ENCODE data around the gene HDAC4. TPM values are rescaled to one million over a fixed set of nuclear protein-coding genes. Genes with fewer than 3 reads are reported as not detected.

HDAC4 gene
- polyA plus RNA-seq, 1 donor (not counting 4 experiments of a cell fraction or from before 2014, with no cell fraction given): 2.9 TPM

DNA sequence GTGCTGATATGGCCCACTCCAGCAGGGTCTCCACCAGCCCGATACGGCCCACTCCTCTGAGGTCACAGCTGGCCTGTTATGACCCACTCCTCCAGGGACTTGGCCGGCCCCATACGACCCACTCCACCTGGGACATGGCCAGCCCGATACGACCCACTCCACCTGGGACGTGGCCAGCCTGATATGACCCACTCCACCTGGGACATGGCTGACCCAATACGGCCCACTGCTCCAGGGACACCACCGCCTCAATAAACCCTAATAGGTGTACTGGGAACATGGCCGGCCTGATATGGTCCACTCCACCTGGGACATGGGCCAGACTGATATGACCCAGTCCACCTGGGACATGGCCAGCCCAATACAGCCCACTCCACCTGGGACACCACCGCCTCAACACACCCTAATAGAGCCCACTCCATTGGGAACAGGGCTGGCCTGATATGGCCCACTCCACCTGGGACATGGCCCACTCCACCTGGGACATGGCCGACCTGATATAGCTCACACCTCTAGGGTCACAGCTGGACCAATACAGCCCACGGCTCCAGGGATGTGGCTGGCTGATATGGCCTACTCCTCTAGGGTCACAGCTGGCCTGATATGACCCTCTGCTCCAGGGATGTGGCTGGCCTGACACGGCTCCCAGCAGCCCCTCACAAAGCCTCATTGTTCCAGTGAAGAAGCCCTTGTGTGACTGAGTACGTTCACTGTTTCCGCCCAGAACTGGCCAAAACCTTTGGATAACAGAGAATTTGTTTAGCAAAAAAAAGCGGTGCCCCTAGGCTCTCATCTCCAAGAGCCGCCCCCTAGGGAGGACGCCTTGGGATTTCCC lies 245.6 kb downstream of the HDAC4 start:
- DNase-seq (ENCODE audit: low read depth, low spot score) (no peak), FAIRE-seq (no peak)
- Histone ChIP-seq H2AFZ (ENCODE audit: control insufficient read depth, low read length) (no peak overlapping the region), H3K27ac (ENCODE audit: control insufficient read depth, insufficient read depth, low read length) (no peak overlapping the region), H3K36me3 (ENCODE audit: control insufficient read depth in 2 of 2, extremely low read depth in 1 of 2, insufficient read depth in 2 of 2, low read length in 2 of 2) (peaks cover 4 to 5% of the 10 kb centered on the region in 2 experiments), H4K20me1 (ENCODE audit: control insufficient read depth, extremely low read depth, insufficient read depth, low read length) (no peaks in the 10 kb centered on the region), H3K9me3 (ENCODE audit: control insufficient read depth, low read depth, low read length) (no peaks in the 10 kb centered on the region), H3K27me3 (ENCODE audit: control insufficient read depth, extremely low read depth, insufficient read depth, low read length) (no peaks in the 10 kb centered on the region), H3K79me2 (ENCODE audit: control insufficient read depth, insufficient read depth, low read length) (no peaks in the 10 kb centered on the region), H3K4me3 (ENCODE audit: control insufficient read depth in 2 of 3, extremely low read depth in 1 of 3, insufficient read depth in 2 of 3, low read depth in 1 of 3, low read length in 3 of 3) (no peak overlapping the region), H3K4me2 (ENCODE audit: control insufficient read depth, extremely low read depth, insufficient read depth, low read depth, low read length) (no peak overlapping the region), H3K9me1 (ENCODE audit: control insufficient read depth, extremely low read depth, insufficient read depth, low read length) (peaks cover 2% of the 10 kb centered on the region), H3K9ac (ENCODE audit: control insufficient read depth, extremely low read depth, insufficient read depth, low read length) (no peak overlapping the region), H3K4me1 (ENCODE audit: control insufficient read depth, extremely low read depth, insufficient read depth, low read length) (peaks cover 7% of the 10 kb centered on the region)
- no peak for TF ChIP-seq CTCF (optimal IDR thresholded peaks at IDR 0.05 in 1 of 3, IDR thresholded peaks at IDR 0.05 in 1 of 3, conservative IDR thresholded peaks at IDR 0.05 in 1 of 3; ENCODE audit: extremely low read depth in 1 of 3, insufficient read depth in 2 of 3, low read length in 3 of 3)
- no peak for TF ChIP-seq EZH2 (IDR thresholded peaks at IDR 0.05; ENCODE audit: low read length)
- dilution Hi-C loops (cut with MboI; ENCODE audit: extremely low pct_ligation_motif_present, low sequenced_read_pairs): no loop called here

DNA sequence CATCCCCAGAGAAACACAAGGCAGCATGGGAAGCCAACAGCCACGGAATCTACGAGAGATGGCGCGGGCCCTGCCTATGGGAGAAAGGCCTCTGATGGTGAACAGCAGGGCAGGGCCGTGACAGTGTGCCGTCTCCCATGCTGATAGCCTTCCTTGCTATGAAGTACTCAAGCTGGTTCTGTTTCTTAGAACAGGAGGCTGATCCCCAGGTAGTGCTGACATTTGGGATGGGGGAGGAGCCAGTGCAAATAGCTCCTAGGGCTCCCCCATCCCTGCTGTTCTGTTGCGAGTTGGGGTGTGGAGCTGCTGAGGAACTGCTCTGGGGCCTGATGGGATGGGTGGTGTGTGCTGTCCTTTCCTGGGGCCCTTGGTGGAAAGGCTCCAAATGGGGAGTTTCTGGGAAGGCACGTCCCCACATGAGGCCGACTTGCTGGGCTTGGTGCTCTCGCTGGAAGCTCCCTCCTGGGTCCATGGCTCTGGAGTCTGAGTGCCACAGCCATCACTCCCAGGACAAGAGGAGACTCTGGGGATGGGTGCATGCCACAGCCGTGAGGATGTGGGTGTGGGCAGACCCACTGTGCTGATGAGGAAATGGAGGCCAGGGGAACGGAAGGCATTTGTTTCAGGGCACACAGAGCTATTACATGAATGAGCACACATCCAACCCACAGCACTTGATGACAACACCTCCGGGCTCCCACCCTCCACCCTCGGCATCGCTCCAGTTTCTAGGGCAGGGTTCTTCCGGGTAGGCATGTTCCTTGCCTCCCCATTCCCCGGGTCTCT lies 246.8 kb downstream of the HDAC4 start:
- H3K27me3 ChIP-seq (ENCODE audit: control insufficient read depth, extremely low read depth, insufficient read depth, low read length): no peaks in the 10 kb centered on the region
- dilution Hi-C loops (cut with MboI; ENCODE audit: extremely low pct_ligation_motif_present, low sequenced_read_pairs): no loop called here
- no peaks in the 10 kb centered on the region for H4K20me1 ChIP-seq (ENCODE audit: control insufficient read depth, extremely low read depth, insufficient read depth, low read length)
- no peak overlapping the region for H3K9ac ChIP-seq (ENCODE audit: control insufficient read depth, extremely low read depth, insufficient read depth, low read length)
- H3K36me3 ChIP-seq (ENCODE audit: control insufficient read depth in 2 of 2, extremely low read depth in 1 of 2, insufficient read depth in 2 of 2, low read length in 2 of 2): peaks cover 4 to 5% of the 10 kb centered on the region in 2 experiments
- no peaks in the 10 kb centered on the region for H3K9me3 ChIP-seq (ENCODE audit: control insufficient read depth, low read depth, low read length)
- no peak overlapping the region for H3K27ac ChIP-seq (ENCODE audit: control insufficient read depth, insufficient read depth, low read length)
- DNase-seq (ENCODE audit: low read depth, low spot score) (no peak), FAIRE-seq (no peak)
- H3K4me2 ChIP-seq (ENCODE audit: control insufficient read depth, extremely low read depth, insufficient read depth, low read depth, low read length): no peak overlapping the region
- TF ChIP-seq CTCF (optimal IDR thresholded peaks at IDR 0.05 in 1 of 3, IDR thresholded peaks at IDR 0.05 in 1 of 3, conservative IDR thresholded peaks at IDR 0.05 in 1 of 3; ENCODE audit: extremely low read depth in 1 of 3, insufficient read depth in 2 of 3, low read length in 3 of 3) (no peak), EZH2 (IDR thresholded peaks at IDR 0.05; ENCODE audit: low read length) (no peak)
- H3K4me1 ChIP-seq (ENCODE audit: control insufficient read depth, extremely low read depth, insufficient read depth, low read length): peaks cover 7% of the 10 kb centered on the region
- H3K4me3 ChIP-seq (ENCODE audit: control insufficient read depth in 2 of 3, extremely low read depth in 1 of 3, insufficient read depth in 2 of 3, low read depth in 1 of 3, low read length in 3 of 3): no peak overlapping the region
- no peaks in the 10 kb centered on the region for H3K79me2 ChIP-seq (ENCODE audit: control insufficient read depth, insufficient read depth, low read length)
- peaks cover 2% of the 10 kb centered on the region for H3K9me1 ChIP-seq (ENCODE audit: control insufficient read depth, extremely low read depth, insufficient read depth, low read length)
- no peak overlapping the region for H2AFZ ChIP-seq (ENCODE audit: control insufficient read depth, low read length)
